Caco-2 (cell line): ENCODE results near the gene TNS1. TPM values are rescaled to one million over a fixed set of nuclear protein-coding genes. Genes with fewer than 3 reads are reported as not detected.
A peak's percentile ranks its signal among the peaks of the same experiment; 100 is the strongest.

Experiments used
- BruUV-seq: library from RNA; stranded (reverse); fragments of 400-500 nt; replicated peaks from 2 replicates; lab custom pipeline; 2021; lab: Mats Ljungman, UMichigan
- CTCF ChIA-PET: fragments of 300-600 bp; sonication (Branson Sonifier 250); formaldehyde crosslinking; loops from one replicate; lab custom pipeline; 2022; ENCODE audit warnings: antibody characterized with exemption; lab: Charles Lee
- POLR2A ChIA-PET: fragments of 300-600 bp; sonication (Branson Sonifier 250); formaldehyde crosslinking; loops from one replicate; lab custom pipeline; 2022; ENCODE audit warnings: antibody characterized with exemption; lab: Charles Lee
- DNase-seq, 2 experiments: peaks; one replicate each; pipeline versions ENCODE4 v3.0.0 to v3.0.0-alpha.2; 2020 to 2022
- H3K27me3 ChIP-seq: replicated peaks from 2 replicates; pipeline ENCODE4 v1.6.0; 2011; ENCODE audit warnings: low read length; ENCODE audit not compliant: control insufficient read depth, insufficient read depth
- H3K36me3 ChIP-seq: 2 replicates; pipeline ENCODE4 v1.5.1; 2011; ENCODE audit warnings: low read length; ENCODE audit not compliant: control insufficient read depth, insufficient read depth
- H3K4me1 ChIP-seq: fragments of 250-450 bp; sonication (Bioruptor Pico); 2 replicates; pipeline ENCODE4 v1.5.1; 2020; ENCODE audit warnings: mild to moderate bottlenecking
- H3K4me3 ChIP-seq: 2 replicates; pipeline ENCODE4 v1.5.1; 2011; ENCODE audit warnings: low read depth, mild to moderate bottlenecking, control low read depth, low read length
- H3K9me3 ChIP-seq: fragments of 250-450 bp; sonication (Bioruptor Pico); 2 replicates; pipeline ENCODE4 v1.5.1; 2020; ENCODE audit warnings: mild to moderate bottlenecking, moderate library complexity
- H3K27ac Mint-ChIP-seq: one replicate; pipeline ENCODE4 v1.8.0; 2022; ENCODE audit warnings: mixed read lengths; ENCODE audit not compliant: unreplicated experiment
- H3K27me3 Mint-ChIP-seq: one replicate; pipeline ENCODE4 v1.8.0; 2022; ENCODE audit warnings: mixed read lengths; ENCODE audit not compliant: insufficient read depth, unreplicated experiment
- H3K36me3 Mint-ChIP-seq: one replicate; pipeline ENCODE4 v1.8.0; 2022; ENCODE audit warnings: mild to moderate bottlenecking, mixed read lengths; ENCODE audit not compliant: insufficient read depth, unreplicated experiment
- H3K4me1 Mint-ChIP-seq: one replicate; pipeline ENCODE4 v1.8.0; 2022; ENCODE audit warnings: low read depth, mixed read lengths; ENCODE audit not compliant: unreplicated experiment
- H3K4me3 Mint-ChIP-seq: one replicate; pipeline ENCODE4 v1.8.0; 2022; ENCODE audit warnings: mild to moderate bottlenecking, moderate library complexity, mixed read lengths; ENCODE audit not compliant: unreplicated experiment
- H3K9me3 Mint-ChIP-seq: one replicate; pipeline ENCODE4 v1.8.0; 2022; ENCODE audit warnings: mixed read lengths; ENCODE audit not compliant: unreplicated experiment
- intact Hi-C: fragments of 100-400 bp; cut with micrococcal nuclease; formaldehyde crosslinking; loops from one replicate; pipeline ENCODE4 v1.10.0; 2022; ENCODE audit not compliant: unreplicated experiment
- total RNA-seq: library from RNA; stranded (reverse); gene quantifications from 2 replicates; pipeline ENCODE4 v1.2.3, GENCODE V29; 2022
- TF ChIP-seq, protein P1 (sequence below), 2 experiments: fragments of 200-600 bp in 1 of 2; IDR thresholded peaks; 1 replicate in 1 of 2; 2 replicates in 1 of 2; pipeline versions ENCODE4 v1.5.1 to v1.8.0; 2011 to 2022; ENCODE audit warnings: antibody characterized with exemption in 1 of 2, control low read depth in 1 of 2, inconsistent platforms in 1 of 2, low read depth in 1 of 2, low read length in 1 of 2, mild to moderate bottlenecking in 1 of 2, moderate library complexity in 1 of 2; ENCODE audit not compliant: insufficient read depth in 1 of 2, severe bottlenecking in 1 of 2, unreplicated experiment in 1 of 2

TNS1 gene
- total RNA-seq, 1 experiment from 2014 or later, result 16.1 TPM

DNA sequence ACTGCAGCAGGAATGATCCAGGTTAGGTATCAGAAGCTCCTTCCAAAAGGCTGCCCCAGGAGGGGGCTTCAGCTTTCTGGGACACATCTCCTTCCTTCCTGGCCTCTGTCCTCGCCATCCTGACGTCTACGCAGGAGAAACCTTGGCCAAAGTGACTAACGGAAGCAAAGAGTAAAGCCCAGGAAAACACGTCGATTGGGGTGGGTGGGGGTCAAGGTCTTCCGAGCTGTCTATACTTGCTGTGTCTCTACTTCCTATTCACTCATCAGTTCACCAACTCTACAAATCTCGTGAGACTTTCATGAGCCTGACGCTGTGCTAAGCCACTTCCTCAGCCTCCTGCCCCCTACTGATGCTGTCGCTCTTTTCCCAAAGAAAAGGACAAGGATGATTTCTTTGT lies 212.6 kb downstream of the TNS1 start:
- Histone ChIP-seq H3K36me3 (no peaks in the 10 kb centered on the region), H3K9me3 (no peaks in the 10 kb centered on the region), H3K4me1 (no peaks in the 10 kb centered on the region; the same call in 1 of the 2 replicates), H3K4me3 (no peak overlapping the region), H3K27me3 (no peaks in the 10 kb centered on the region)
- TF ChIP-seq, protein P1, sequence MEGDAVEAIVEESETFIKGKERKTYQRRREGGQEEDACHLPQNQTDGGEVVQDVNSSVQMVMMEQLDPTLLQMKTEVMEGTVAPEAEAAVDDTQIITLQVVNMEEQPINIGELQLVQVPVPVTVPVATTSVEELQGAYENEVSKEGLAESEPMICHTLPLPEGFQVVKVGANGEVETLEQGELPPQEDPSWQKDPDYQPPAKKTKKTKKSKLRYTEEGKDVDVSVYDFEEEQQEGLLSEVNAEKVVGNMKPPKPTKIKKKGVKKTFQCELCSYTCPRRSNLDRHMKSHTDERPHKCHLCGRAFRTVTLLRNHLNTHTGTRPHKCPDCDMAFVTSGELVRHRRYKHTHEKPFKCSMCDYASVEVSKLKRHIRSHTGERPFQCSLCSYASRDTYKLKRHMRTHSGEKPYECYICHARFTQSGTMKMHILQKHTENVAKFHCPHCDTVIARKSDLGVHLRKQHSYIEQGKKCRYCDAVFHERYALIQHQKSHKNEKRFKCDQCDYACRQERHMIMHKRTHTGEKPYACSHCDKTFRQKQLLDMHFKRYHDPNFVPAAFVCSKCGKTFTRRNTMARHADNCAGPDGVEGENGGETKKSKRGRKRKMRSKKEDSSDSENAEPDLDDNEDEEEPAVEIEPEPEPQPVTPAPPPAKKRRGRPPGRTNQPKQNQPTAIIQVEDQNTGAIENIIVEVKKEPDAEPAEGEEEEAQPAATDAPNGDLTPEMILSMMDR (IDR thresholded peaks at IDR 0.05; ENCODE audit: insufficient read depth in 1 of 2, low read depth in 1 of 2, low read length in 1 of 2, severe bottlenecking in 1 of 2, unreplicated experiment in 1 of 2), result no peak
- CTCF ChIA-PET, result interaction anchor here (0.7 to 4.6 kb wide), 4 partner anchors 91 to 234 kb away, joined by 4 to 47 read pairs (median 10); no protein-coding TSS in a partner anchor
- Mint-ChIP-seq H3K4me3 (no peak overlapping the region), H3K4me1 (no peaks in the 10 kb centered on the region), H3K36me3 (no peaks in the 10 kb centered on the region), H3K9me3 (no peaks in the 10 kb centered on the region), H3K27me3 (no peaks in the 10 kb centered on the region), H3K27ac (no peak overlapping the region)
- intact Hi-C loops, result no loop called here
- BruUV-seq, result no TSS peak
- no peak for DNase-seq
- POLR2A ChIA-PET, result no interaction called here

DNA sequence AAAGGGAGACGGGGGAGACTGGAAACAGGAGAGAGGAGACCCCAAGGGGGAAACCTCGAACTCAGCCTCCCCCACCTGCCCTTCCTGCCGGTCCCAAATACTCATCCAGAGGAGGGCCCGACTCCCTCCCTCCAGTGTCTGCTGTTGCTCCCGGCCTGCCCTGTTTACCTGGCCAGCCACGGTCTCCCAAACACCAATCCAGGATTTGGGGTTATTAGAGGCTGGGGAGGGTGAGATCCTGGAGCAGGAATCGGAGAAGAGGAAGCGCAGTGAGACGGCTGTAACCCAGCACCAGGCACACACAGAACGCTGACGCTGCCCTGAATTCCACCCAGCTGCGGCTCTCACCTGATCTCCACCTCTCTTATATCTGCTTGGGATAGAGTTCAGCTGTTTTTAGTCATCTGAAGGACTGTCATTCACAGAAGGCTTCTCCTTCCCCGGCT lies 213.0 kb downstream of the TNS1 start:
- TF ChIP-seq, protein P1 (IDR thresholded peaks at IDR 0.05; ENCODE audit: insufficient read depth in 1 of 2, low read depth in 1 of 2, low read length in 1 of 2, severe bottlenecking in 1 of 2, unreplicated experiment in 1 of 2), result no peak
- no peak for DNase-seq
- H3K27ac Mint-ChIP-seq, result no peak overlapping the region
- POLR2A ChIA-PET, result no interaction called here
- no peaks in the 10 kb centered on the region for H3K36me3 Mint-ChIP-seq
- BruUV-seq, result no TSS peak
- Histone ChIP-seq H3K27me3 (no peaks in the 10 kb centered on the region), H3K9me3 (no peaks in the 10 kb centered on the region), H3K4me3 (no peak overlapping the region), H3K36me3 (no peaks in the 10 kb centered on the region), H3K4me1 (no peaks in the 10 kb centered on the region; the same call in 1 of the 2 replicates)
- no peaks in the 10 kb centered on the region for H3K27me3 Mint-ChIP-seq
- H3K4me3 Mint-ChIP-seq, result no peak overlapping the region
- no peaks in the 10 kb centered on the region for H3K9me3 Mint-ChIP-seq
- intact Hi-C loops, result loop anchor here (1.0 to 5.0 kb wide), 6 partner anchors 97 to 279 kb away; no protein-coding TSS in a partner anchor
- CTCF ChIA-PET, result interaction anchor here (0.5 to 4.6 kb wide), 10 partner anchors 69 to 279 kb away, joined by 3 to 47 read pairs (median 5); partner anchors contain the start of gene RUFY4
- H3K4me1 Mint-ChIP-seq, result no peaks in the 10 kb centered on the region

DNA sequence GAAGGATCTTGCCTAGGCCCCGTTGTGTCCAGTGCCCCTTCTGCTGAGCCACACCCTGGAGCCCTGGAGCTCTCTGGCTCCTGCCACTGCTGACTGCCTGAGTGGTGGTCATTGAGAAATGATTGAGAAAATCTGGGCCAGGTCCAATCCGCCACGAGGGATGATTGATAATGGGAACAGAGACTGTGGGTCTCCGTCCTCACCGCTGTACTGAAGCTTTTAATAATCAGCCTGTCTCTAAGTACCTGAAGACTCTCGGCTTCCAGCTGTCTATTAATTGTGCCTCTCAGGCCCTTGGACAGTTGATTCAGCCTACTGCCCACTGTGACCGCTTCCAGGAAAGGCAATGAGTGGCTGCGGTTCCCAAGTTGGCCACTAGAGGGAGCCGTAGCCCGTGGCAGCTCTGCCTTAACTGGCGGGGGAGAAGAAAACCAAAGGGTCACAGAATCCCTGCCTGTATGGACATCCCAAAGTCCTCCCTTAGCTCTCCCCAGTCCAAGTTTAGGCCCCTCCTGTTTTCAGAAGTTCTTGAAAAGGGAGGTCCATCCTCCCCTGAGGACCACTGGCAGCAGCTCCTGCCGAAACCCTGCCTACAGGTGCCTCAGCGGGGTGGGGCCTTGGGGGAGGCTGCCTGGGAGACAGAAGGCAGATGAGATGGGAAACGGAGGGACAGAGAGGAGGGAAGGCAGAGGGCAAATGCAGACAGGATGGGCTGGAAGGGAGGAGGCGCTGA lies 213.6 kb downstream of the TNS1 start:
- no TSS peak for BruUV-seq
- Histone ChIP-seq H3K9me3 (no peaks in the 10 kb centered on the region), H3K36me3 (no peaks in the 10 kb centered on the region), H3K4me3 (no peak overlapping the region), H3K27me3 (no peaks in the 10 kb centered on the region), H3K4me1 (no peaks in the 10 kb centered on the region)
- Mint-ChIP-seq H3K27ac (no peak overlapping the region), H3K36me3 (no peaks in the 10 kb centered on the region), H3K4me3 (no peak overlapping the region), H3K27me3 (peaks cover 5% of the 10 kb centered on the region), H3K4me1 (no peaks in the 10 kb centered on the region), H3K9me3 (no peaks in the 10 kb centered on the region)
- intact Hi-C loops, result loop anchor here (1.0 to 5.0 kb wide), 6 partner anchors 97 to 279 kb away; no protein-coding TSS in a partner anchor
- TF ChIP-seq, protein P1 (IDR thresholded peaks at IDR 0.05; ENCODE audit: insufficient read depth in 1 of 2, low read depth in 1 of 2, low read length in 1 of 2, severe bottlenecking in 1 of 2, unreplicated experiment in 1 of 2), result peak; percentile 97 to 99
- DNase-seq, result peak; percentile 69 to 86
- ChIA-PET CTCF (interaction anchor here (0.5 to 4.6 kb wide), 10 partner anchors 69 to 280 kb away, joined by 3 to 47 read pairs (median 5); partner anchors contain the start of gene RUFY4), POLR2A (no interaction called here)
